ENCODE measurements around the gene UCP3.

Gene UCP3

DNA sequence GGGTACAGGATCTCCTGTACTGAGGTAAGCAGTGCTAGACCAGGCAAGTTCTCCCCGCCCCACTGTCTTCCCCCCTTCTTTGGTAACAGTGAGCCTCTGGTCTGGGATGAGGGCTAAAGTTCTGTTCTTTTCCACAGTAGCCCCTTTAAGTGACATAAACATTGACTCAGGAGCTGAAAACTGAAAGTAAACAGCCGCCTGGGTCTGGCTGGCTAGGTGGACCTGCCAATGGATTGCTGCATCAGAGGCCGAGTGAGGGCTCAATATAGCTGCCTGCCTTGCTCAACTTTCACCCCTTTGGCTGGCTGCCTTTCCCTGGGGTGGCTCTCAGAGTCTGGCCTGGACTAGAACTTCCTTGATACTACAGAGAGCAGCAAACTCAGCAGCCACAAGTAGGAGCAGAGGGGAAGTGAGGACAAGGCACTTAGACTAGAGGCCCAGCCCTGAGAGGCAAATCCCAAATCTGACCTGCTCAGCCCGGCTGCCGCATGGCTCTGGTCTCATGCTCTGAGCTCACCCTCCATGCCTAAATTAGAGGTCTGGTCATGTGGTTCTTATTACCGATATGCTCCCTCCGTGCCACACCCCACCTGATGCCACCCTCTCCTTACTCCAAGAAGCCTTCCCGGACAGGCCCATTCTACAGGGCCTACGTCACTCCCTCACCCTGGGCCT is 9.6 kb upstream of the UCP3 start:
- DNase-seq = no peak

DNA sequence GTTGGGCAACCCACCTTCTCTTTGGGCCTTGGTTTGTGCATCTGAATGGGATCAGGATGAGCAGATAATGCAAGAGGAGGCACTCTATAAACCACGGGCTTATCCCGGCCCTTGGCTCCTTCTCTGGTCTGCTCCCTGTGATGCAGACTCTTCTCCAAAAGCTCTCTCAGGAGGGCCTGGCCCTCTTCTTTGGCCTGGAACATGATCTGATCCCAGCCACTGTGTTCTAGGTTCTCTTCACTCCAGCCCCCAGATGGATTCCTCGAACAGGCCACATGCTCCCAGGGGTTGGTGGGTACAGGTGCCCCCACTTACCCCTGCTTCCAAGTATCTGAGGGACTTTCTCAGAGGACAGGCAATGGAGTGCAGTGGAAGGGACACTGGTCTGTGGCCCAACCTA is 8.7 kb upstream of the UCP3 start:
- no peak for DNase-seq

DNA sequence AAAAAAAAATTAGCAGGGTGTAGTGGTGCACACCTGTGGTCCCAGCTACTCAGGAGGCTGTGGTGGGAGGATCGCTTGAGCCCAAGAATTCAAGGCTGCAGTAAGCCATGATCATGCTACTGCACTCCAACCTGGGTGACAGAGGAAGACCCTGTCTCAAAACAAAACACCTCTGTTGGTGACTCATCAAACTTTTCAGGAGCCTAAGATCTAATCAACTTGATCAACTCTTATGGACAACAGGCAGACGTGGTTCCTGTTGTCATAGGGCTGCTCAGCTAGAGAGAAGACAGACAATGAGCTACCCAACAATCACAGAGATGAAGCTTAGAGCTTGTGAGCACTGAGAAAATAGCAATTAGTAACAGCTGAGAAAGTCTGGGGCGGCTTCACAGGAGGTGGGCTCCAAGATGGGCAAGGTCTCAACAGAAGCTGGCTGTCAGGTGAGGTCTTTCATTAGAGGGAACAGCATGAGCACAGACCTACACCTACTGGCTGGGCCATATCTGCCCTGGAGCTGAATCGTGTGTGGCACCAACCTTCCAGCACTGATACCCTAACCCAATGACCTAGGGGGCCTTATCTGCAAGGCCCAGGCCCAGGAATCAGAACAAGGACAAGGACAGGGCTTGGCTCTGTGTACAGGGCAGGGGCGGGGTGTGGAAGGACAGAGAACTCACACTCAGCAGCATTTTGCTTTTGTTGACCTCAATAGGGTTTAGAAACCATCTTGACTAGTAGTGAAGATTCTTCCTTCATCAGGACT is 7.2 kb upstream of the UCP3 start:
- DNase-seq = peak; percentile 43

DNA sequence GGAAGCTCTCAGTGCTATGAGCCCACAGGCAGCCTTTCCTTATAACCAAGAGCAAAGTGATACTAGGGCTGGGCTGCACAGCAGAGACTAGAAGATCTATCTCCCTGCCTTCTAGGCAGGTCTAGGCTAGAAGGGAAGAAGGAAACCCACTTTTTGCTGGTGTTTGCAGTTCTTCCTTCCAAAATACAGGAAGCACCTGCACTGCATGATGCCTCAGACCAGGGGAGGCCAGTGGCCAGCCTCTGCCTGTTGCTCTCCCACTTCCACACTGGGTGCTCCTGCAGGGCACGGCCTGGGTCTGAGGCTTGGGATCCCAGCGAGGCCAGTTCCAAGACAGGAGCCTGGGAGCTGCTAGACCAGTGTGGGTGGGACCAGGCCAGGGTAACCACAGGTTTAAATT is 6.0 kb upstream of the UCP3 start:
- DNase-seq = no peak

DNA sequence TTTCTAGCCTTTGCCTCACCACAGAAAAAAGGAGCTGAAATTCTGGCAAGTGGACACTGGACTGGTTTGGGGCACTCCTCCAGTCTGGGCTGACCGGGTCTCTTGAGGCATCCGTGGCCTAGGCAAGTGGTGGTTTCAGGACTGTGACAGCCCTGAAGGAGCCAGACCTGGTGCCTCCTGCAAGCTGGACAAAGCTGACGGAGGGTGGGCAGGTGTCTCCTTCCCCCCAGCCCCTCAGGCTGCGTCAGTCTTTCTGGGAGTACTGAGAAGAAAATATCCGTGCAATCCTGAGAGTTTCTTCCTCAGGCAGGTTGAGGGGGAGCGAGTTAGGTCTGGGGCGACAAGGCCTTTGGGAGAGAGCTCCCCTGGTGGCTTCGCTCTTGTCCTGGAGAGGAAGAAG is 4.3 kb upstream of the UCP3 start:
- DNase-seq = no peak

DNA sequence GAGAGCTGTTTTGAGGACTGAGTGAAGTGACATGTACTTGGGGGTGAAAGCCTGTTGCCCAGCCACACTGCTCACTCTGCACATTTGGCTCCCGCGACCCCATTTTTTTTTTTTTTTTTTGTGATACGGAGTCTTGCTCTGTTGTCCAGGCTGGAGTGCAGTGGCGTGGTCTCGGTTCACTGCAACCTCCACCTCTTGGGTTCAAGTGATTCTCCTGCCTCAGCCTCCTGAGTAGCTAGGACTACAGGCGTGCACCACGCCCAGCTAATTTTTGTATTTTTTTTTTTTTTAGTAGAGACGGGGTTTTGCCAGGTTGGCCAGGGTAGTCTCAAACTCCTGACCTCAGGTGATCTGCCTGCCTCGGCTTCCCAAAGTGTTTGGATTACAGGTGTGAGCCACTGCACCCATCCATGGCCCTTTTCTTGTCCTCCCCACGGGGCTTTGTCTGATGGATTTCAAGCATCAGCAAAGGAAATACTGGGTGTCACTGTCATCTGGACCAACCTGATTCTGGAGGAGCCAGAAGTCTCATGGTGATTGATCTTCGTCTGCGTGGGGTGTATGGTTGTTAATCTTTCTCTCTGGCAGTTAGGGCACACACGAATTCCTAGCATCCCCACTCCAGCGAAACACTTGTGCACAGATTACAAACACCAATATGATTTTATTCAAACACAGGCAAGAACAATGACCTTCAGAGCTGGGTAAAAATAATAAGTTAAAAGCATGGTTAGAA is 3.4 kb upstream of the UCP3 start:
- DNase-seq = no peak

DNA sequence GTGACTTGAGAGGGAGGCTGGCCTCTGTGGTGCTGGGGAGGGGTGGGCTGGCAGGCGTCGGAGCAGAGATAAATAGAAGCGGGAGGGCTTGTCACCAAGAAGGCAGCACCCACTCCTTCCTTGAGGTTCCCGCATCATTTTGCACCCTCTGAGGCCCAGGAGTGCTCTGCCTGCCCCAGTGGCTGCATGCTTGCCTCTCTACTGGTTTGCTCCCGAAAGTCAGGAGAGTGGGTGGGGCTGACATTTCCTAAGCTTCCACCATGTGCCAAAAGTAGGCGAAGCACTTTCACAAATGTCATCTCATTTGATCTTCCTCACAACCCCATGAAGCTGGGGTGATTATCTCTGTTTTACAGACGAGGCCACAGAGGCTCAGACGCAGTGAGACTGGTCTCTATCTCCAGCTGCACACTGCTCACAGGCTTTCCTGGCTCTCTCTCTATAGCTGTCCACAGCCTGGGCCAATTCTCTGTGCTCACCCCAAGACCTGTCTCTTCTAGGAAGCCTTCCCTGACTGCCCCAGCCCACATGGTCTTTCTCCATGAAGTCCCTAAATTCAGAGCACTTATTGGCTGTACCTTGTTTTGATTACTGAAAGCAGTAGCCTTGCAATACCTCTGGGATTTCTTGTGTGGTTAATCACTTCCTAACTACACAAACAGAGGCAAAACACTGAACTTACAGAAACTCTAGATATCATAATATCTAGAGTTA is 2.6 kb upstream of the UCP3 start:
- DNase-seq = peak; percentile 87

DNA sequence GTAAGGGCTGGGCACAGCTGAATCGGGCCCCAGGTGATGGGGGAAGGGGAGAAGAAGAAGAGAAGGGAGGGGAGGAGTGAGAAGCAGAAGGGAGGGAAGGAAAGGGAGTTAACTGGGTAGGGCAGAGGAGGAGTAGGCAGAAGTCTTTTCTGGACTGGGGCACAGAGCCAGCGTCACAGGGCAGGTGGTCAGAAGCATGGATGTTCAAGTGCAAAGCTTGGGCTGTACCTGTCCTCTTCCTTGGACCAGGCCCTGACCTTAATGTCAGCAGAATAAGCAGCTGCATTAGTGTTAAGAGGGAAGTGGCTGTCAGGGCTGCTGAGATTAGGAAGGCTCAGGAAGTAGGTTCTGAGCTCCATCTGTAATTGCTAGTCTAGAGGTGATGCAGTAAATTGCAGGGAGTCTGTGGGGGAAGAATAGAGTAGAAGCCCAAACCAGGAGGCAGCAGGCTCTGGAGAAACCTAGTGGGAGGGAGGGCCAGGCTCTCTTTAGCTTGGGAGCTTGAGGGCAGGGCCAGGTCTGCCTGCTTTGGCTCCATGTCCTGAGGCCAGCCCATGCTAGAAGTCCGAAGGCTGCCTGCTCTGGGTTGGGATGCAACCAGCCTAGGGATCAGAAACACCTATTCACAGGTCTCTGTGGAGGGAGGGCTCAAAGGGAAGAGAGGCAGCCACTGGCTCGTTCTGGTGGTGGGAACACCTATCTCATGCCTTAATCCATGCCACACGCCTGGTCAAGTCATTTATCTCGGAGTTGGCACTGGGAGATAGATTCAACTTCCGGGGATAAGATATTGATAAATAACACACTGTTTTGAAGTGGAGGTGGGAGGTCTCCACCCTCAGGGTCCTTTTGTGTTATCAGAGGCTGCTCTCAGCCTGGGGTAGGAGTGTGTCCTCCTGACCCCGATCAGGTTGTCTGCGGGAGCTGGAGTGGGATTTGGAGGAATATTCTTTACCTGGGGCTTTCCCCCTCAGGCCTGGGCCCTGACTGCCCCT is 1.7 kb upstream of the UCP3 start:
- DNase-seq = no peak

DNA sequence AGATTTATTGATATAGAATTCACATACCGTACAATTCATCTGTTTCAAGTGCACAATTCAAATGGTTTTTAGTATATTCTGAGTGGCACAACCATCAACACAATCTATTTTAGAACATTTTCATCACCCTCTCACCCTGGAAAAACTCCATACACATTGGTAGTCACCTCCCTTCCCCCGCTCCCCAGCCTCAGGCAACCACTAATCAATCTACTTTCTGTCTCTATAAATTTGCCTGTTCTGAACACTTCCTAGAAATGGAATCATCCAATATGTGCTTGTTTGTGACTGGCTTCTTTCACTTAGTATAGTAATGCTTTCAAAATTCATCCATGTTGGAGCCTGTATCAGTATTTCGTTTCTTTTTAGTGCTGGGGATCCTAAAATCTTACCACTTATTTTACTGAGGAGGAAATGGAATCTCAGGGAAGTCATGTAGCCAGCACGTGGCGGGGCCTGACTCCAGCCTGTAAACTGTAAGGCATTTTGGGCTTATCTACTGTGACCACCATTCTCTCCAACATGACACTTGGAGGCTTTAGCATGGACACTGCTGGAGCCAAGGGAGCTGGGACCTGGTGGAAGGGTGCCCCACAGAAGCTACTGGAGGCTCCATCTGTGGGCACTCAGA is 905 bp upstream of the UCP3 start:
- no peak for DNase-seq

DNA sequence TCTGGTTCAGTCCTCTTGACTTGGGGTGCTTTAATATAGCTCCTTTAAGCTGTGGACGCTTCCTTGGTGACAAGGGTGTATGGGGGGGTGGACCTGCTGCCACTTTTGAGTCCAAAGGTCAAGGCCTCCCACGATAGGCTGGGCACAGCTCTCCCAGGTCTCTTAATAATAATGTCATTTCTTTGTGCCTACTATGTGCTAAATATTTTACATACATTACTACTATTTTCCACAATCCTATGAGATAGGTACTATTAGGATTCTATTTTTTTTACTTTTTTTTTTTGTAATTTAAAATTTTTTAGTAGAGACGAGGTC is 304 bp upstream of the UCP3 start:
- no peak for DNase-seq

DNA sequence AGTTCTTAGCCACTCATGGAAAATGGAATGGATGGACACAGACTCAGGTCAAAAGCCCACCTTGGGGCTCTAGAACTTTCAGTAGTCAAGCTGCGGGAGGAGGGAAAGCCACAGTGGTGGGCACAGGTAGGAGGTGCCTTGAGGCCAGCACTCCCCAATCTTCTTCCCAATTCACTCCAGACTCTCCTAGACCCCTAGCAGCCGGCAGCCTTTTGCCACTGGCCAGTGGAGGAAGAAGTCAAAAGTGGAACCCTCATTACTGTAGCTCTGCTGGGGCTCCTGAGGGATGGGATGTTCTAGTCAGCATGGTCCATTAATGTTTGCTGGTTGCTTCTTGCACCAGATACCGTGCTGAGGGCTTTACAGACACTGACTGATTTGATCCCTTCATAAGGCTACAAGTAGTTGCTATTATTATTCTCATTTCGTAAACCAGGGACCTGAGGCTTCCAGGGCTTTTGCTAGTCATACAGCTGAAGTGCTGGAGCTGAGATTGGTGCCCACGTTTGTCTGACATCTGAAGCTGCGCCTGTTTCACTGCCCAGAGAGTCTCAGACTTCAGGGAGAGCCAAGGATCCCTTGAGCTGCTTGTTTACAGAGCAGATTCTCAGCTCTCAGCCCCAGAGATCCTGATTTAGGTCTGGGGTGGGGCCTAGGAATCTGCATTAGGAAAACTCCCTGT is 1.1 kb downstream of the UCP3 start:
- no peak for DNase-seq

DNA sequence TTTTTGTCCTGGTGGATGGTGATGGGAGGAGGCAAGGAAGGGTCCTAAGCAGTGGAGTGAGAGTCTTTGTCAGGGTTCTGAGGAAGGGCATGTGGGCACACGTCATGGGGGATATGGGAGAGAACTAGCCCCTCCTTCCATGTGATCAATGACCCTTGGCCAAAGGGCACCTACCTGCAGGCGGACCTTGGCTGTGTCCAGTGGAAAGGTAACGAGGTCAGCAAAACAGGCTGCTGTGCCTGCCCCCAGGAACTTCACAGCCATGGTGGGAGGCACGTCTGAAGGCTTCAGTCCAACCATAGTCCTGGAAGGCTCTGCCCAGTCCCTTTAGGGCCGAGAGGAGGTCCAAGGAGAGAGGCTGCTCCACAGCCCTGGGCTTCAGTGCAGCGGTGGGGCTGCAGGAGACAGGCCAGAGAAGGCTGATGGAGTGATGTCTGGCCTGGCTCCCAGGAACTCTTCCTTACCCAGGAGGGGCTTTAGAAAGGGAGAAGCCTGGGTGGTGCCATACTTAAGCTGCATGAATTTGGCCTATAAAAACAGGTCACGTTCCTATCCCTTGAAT is 2.1 kb downstream of the UCP3 start:
- DNase-seq = no peak

DNA sequence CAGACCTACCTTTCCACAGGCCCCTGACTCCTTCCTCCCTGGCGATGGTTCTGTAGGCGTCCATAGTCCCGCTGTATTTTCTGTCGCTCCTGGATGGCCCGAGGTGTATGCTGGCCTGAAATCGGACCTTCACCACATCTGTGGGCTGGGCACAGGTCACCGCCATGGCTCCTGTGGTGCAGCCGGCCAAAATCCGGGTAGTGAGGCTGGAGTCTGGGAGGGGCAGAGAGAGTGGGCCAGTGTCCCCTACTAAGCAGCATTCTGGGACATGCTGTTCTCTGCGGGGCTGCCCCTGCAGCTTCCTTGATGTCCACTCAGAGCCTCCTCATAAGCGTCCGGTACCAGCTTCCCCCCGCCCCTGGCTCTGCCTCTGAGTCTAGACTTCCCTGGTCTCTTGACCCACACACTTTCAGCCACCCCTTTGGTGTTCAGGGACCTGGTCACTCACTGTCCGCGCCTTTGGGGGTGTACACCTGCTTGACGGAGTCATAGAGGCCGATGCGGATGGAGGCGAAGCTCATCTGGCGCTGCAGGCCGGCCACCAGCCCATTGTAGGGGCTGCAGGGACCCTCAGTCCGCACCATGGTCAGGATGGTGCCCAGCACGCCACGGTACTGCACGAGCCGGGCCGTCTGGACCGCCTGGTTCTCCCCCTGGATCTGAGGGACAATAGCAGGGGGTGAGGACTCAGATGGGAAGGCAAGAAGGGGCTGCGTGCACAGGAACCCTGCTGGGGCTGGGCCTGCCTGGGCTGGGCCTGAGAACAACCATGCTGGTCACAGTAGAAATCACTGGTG is 3.0 kb downstream of the UCP3 start:
- DNase-seq = no peak

DNA sequence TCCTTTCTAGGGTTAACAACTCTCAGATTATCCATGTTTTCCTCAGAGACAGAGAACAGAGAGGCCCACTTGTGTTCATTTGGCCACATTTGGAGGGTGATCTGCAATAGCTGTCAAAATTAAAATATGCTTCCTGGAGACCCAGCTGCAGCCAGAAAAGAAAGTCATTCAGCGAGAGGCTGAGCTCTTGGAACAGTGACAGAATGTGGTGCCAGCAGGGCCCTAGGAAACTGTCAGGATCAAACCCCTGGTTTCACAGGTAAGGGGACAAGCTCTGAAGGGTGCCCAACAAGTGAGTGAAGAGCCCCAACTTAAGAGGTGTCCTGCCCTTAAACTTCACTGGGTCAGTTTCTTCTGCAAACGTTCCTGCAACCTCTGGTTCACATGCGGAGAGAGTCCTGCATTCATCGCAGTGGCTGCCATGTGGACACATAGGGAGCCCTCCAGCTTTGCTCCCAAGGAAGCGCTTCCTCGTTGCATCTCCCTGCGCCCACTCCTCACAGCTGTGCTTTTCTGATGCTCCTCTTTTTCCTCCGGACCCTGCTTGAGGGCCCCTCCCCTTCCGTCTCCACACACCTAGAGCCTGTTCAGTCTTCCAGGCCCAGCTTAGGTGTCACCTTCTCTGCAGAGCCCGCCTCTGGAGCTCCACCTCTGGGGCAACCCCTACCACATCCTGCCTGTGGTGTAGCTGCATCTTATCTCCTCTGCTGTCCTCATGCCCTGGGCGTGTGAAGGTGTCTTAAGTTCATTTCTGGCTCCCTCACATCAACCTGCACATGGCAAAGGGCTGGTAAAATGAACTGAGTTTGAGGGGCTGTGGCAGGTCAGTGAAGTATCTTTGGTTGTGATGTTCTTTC is 3.9 kb downstream of the UCP3 start:
- peak; percentile 89 for DNase-seq

DNA sequence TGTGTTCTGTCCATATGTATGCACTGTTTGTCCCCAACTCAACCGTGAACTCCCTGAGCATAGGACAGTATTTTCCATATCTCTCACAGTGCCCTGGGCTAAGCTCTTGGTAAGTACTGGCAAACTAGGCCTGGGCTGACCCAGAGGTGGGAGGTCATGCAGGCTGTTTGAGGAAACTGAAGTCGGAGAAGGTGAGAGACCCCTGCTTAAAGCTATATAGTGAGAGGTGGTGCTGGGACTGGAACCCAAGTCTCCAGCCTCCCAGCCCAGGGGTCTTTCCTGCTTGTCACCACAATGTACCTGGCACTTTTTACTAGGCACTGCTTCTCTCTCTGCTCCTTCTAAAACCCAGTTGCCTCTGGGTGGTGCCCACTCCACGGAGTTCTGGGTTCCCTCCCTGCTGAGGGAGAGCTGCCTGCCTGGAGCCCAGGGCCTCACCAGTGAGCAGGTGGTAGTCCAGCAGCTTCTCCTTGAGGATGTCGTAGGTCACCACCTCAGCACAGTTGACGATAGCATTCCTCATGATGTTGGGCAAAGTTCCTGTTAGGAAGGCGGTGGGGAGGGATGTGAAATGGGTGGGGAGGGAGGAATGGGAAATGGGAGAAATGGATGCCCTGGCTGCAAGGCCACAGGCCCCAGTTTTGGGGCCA is 4.7 kb downstream of the UCP3 start:
- no peak for DNase-seq

DNA sequence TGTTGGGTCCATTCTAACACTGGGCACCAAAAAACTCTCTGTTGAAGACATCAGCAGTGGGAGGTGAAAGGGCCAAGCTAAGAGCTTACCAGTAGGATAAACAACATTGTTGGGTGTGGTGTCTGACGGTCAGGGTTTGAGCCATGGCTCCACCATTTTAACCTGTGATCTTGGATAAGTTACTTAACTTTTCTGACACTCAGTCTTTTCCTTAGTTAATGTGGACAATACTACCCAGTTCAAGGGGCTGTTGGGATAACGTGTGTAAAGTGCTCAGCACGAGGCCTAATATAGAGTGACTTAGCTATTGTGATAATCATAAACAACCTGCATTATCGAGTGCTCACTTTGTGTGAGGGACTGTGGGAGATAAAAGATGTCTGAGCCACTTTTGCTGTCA is 6.1 kb downstream of the UCP3 start:
- DNase-seq = no peak

DNA sequence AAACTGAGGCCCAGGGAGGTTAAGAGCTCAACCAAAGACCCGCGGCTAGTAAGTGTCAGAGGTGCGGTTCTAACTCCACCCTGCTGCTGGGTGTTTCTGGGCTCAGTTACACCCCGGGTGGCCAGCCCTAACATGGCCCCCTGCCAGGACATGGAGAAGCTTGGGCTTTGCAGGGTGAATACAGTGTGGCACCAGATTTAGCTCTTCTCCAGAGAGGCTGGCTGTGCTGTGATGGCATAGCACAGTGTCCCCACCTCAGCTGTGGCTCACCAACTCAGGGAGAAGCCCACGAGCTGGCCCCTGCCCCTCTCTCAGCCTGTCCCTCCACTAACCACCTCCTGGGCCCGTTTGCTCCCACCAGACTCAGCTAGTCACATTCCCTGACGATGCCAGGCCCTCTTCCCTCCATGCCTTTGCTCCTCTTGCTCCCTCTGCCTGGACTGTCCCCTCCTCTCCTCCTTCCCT is 7.0 kb downstream of the UCP3 start:
- DNase-seq = no peak
